Measurements from ENCODE around the gene TRAM2. TPM values are rescaled to one million over a fixed set of nuclear protein-coding genes. Genes with fewer than 3 reads are reported as not detected.
"Not testable (repeated sequence)": the region's sequence is repeated elsewhere in the genome, so short reads cannot be mapped to it uniquely, and the experiment has no call there.

TRAM2 gene
- total RNA-seq, 2 donors from 2014 or later, result 14.1 to 19.2 TPM

- ATAC-seq (no peak), DNase-seq (no peak)
- intact Hi-C loops (cut with DNase I), result no loop called here
Measured at GRCh38 chr6:52483671-52484003, 93.2 kb downstream of the TRAM2 start.

- no peak for DNase-seq
- intact Hi-C loops (cut with DNase I), result no loop called here
- no peak for ATAC-seq
Measured at GRCh38 chr6:52482903-52483670, 93.8 kb downstream of the TRAM2 start.

GRCh38 chr6:52475307-52475706 lies 101.6 kb downstream of the TRAM2 start:
- intact Hi-C loops (cut with DNase I), result no loop called here
- DNase-seq, result no peak
- no peak for ATAC-seq

- intact Hi-C loops (cut with DNase I), result no loop called here
- ATAC-seq, result no peak
Measured at GRCh38 chr6:52474173-52474572, 102.7 kb downstream of the TRAM2 start.

GRCh38 chr6:52461194-52461593 lies 115.7 kb downstream of the TRAM2 start:
- intact Hi-C loops (cut with DNase I); ATAC-seq: not testable (repeated sequence)

More at GRCh38 chr6:52474173-52474572, 102.7 kb downstream of the TRAM2 start:
- DNase-seq, result no peak

GRCh38 chr6:52457096-52457495 lies 119.8 kb downstream of the TRAM2 start:
- DNase-seq, result no peak
- intact Hi-C loops (cut with DNase I), result no loop called here
- no peak for ATAC-seq

More at GRCh38 chr6:52461194-52461593, 115.7 kb downstream of the TRAM2 start:
- DNase-seq, result not testable (repeated sequence)

- no peak for ATAC-seq
- DNase-seq, result no peak
- intact Hi-C loops (cut with DNase I), result no loop called here
Measured at GRCh38 chr6:52454556-52454955, 122.3 kb downstream of the TRAM2 start.

Other genes starting within 250 kb of the TRAM2 start
- 1 to 10 TPM; 3.0 to 3.9 TPM for gene PAQR8, start 214.9 kb downstream of the TRAM2 start, total RNA-seq
- gene EFHC1, start 156.7 kb downstream of the TRAM2 start, total RNA-seq, result 1 to 10 TPM; 7.3 to 7.9 TPM
- gene TMEM14A, start 94.1 kb upstream of the TRAM2 start, total RNA-seq, result 10 to 100 TPM in 1 of 2 donors, 1 to 10 TPM in 1; 7.9 to 13.3 TPM
- not detected for gene GSTA2, start 186.4 kb upstream of the TRAM2 start, total RNA-seq
- gene GSTA1, start 226.8 kb upstream of the TRAM2 start, total RNA-seq, result not detected

All from left cardiac atrium (tissue), 4 donors.